GM03348 (cell line): ENCODE data around the gene SP140.
A peak's percentile ranks its signal among the peaks of the same experiment; 100 is the strongest.
"Not testable (repeated sequence)": the region's sequence is repeated elsewhere in the genome, so short reads cannot be mapped to it uniquely, and the experiment has no call there.

Experiments
- DNase-seq: peaks from one replicate; pipeline ENCODE4 v3.0.0; 2012; ENCODE audit warnings: low spot score

The SP140 gene

DNA sequence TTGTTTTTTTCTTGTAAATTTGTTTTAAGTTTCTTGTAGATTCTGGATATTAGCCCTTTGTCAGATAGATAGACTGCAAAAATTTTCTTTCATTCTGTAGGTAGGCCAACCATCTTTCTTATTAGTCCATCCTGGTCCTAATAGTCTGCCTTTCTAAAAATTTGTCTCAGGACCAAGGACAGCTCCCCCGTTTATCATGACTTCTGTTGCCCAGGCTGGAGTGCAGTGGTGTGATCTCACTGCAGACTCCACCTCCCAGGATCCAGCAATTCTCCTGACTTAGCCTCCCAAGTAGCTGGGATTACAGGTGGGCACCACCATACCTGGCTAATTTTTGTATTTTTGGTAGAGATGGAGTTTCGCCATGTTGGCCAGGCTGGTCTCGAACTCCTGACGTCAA, 63.8 kb downstream of the SP140 start:
- DNase-seq = not testable (repeated sequence)

DNA sequence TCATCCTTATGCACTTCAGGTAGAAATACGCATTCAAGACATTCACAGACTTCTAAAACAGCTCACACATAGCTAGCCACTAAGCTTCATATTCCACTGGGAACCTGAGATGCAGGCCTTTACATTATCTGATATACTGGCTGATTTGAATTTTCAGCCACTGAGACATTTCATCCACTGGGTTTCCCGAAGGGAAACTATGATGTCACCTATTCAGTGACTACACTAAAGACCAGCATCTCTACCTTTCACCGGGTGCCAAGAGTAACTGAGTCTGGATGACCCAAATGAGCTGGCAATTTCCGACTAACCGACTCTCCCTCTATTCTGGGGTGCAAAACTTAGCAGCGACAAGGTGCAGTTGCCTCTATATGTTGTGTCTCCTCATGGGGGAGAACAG, 69.7 kb downstream of the SP140 start:
- no peak for DNase-seq

DNA sequence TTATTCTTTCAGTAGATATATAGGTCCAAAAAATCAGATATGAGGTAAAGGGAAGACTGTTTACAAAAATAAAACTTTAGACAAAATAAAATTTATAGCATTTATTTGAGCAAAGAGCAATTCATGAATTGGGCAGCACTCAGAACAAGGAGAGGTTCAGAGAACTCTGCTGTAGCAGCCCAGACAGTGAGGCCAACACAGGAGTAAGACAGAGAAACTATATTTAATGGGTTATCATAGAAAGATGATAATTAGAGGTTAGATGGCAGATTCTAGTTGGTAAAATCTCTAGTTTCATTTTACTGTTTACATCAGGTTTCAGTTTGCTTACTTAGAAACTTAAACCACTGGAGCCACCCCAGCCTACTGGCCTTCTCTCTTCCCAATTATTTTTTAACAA, 71.4 kb downstream of the SP140 start:
- no peak for DNase-seq

DNA sequence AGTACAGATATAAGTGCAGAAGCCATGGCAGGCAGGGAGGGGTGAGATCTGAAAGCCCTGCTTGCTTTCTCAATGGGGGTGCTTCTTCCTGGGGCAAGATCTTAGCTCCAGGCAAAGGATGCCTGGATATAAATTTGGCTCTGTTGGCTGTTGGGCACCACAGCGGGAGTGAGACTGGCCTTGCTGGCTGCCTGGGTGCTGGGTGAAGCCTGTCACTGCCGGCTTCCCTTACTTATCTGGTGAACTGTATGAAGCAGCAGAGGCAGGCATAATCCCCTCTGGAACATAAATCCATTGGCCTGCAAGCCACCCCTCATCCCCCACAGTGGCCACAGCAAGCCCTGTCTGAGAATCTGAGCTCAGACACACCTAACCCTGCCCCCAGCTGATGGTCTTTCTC, 74.1 kb downstream of the SP140 start:
- DNase-seq = no peak

DNA sequence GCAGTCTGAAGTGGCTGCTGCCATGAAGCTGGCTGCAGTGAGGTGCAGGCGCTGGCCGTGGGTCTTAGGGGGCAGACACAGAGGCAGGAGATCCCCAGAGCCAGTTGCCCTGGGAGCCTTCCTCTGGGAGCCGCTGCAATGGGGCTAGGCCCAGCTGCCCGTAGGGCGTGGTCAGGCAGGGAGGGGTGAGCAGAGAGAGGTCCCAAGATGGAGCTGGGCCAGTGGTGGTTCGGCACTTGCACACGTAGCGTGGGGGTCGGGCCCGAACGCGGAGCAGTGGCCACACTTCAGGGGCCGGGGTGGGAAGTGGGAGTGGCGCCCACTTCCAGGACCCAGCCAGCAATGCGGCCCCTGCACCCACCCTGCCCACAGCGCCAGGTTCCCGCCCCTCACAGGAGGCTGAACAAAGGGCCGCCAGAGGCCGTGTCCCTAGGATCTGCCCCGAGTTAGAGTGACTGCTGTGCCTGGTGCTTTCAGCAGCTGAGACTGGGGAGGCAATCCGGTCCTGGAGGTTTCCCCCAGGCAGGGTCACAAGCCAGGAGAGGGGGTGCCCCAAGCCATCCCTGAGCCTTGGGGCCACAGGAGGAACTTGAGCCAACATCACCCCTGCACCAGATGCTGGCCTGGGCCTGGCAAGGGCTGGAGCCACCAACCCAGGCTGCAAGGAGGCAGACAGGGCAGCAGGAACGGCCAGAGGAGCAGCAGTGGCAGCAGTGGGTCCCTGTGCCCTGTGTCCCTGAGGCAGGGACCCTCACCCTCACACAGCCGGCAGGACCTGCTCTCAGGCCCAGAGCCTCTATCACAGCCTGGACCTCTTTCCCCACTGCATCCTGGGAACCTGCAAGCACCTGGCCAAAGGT, 80.1 kb downstream of the SP140 start:
- DNase-seq = no peak

DNA sequence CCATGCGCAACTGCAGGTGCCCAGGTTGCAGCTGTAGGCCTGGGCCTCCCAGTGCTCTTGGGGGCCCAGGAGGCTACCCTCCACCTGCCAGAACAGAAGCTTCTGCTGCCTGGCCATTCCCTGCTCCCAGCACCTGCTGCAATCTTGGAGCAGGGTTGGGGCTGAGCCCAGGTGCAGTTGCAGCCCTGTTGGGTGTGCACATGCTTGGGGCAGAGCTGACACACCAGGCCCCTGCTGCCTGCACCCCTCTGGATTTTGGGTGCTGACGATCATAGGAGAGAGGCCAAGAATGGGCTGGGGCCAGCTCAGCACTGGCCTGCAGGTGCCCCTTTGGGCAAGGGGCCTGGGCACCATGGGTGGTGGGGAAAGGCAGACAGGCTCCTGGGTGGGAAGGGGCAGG, 80.9 kb downstream of the SP140 start:
- DNase-seq = no peak

DNA sequence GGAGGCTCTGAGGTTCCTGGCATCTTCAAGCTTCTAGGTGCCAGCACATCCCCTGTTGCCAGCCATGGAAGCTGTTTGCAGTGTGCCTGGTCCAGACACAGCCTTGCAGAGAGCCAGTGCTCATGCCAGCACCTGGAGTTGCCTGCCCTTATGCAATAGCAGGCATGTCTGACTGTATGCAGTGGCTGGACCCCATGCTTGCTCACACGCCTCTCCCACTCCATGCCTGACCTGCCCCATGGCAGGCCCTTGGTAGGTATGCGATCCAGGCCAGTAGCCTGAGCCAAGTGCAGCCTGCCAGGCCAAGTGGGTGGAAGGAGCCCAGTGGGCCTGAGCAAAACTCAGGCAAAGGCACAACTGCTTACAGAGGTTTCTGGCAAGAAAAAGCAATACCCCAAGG, 81.9 kb downstream of the SP140 start:
- no peak for DNase-seq

DNA sequence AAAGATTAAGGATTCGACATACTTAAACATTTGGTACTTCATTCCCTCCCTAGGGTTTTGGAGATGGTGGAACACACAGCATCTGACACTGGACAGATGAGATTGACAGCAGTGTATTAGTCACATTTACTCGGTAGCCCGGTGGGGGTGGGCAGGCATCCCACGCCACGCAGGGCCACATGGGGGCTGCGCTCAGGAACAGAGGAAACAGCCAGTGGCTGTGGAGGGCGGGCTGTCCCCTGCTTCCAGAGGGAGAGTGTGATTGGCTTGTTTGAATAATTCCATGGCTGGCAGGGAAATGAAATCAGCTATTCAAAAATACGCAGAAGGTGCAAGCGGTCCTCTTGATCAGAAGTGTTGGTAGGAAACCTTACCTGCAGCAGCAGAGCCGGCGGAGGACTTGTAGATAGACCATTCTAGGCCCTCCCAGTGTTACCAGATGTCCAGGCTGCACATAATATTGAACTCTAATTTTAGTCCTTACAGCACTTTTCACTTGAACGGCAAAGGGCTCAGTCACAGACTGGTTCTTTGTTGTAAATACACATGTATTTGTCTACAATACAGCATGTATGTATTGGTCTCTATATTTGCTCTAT, 83.0 kb downstream of the SP140 start:
- no peak for DNase-seq

DNA sequence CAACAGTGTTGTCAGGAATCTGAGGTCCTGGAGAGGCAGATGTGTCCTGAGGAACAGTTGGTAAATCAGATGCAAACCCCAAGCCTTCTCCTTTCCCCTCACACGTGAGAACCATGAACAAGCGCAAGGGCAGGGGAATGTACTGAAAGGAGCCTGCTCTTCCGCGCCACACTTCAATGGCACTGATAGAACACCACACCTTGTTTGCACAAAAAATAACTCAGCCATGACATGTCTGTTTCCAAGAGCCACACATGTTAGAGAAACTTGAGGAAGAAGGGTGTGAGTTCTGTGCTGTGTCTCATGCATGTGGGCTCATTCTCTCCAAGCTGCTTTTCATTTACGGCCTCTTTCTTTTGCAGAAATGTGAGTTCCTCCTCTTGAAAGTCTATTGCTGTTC, 85.3 kb downstream of the SP140 start:
- not testable (repeated sequence) for DNase-seq

DNA sequence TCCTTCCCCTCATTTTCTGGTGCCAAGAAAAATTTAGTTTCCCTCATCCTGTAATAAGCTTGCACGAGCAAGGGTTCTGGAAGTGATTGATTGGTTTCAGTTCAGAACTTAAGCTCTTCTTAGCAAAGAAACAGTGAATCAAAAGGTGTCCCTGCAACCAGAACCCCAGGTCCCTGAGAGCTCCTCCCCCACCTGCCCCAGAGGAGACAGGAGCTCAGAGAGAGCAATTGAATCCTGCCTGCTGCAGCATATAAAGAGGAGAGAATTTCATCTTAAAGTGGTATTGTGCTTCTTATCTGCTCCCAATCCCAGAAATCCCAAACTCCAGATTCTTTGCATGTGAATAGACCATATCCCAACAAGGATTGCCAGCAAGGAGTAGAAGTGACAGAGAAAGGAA, 86.1 kb downstream of the SP140 start:
- not testable (repeated sequence) for DNase-seq

DNA sequence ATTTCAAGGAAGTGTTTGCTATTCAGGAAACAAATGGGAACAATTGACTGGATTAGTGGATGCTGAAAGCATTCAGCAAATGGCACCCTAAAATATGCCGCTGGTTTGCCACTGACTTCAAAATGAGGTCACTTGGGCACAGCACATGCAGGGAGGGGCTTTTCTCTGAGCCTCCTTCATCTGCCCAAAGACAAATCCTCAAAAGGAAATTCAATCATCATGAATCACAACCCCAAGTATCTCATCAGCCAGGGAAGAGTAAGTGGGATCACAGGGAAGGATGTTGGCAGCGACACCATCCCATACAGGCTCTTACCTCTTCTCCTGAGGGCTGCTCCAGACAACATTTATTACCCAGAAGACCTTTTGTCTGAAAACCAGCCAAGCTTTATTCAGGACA, 87.1 kb downstream of the SP140 start:
- peak; percentile 41 for DNase-seq

DNA sequence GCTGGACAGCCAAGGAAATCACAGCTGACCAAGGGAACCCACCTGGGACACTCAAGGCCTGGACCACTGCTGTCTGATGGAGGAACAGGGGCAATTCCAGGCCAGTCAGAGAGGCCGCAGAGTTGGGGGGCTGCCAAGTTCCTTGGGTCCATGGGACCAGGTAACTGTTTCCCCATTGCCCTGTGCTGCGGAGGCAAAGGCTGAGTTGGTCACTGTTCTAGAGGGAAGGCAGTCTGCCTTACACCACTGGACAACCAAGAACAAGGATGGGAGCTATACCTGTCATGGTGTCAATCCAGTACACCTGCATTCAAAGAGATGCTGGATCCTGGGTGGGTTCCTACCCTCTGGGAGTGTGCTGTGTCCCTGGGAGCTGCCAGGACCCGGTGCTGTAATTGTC, 91.8 kb downstream of the SP140 start:
- no peak for DNase-seq

DNA sequence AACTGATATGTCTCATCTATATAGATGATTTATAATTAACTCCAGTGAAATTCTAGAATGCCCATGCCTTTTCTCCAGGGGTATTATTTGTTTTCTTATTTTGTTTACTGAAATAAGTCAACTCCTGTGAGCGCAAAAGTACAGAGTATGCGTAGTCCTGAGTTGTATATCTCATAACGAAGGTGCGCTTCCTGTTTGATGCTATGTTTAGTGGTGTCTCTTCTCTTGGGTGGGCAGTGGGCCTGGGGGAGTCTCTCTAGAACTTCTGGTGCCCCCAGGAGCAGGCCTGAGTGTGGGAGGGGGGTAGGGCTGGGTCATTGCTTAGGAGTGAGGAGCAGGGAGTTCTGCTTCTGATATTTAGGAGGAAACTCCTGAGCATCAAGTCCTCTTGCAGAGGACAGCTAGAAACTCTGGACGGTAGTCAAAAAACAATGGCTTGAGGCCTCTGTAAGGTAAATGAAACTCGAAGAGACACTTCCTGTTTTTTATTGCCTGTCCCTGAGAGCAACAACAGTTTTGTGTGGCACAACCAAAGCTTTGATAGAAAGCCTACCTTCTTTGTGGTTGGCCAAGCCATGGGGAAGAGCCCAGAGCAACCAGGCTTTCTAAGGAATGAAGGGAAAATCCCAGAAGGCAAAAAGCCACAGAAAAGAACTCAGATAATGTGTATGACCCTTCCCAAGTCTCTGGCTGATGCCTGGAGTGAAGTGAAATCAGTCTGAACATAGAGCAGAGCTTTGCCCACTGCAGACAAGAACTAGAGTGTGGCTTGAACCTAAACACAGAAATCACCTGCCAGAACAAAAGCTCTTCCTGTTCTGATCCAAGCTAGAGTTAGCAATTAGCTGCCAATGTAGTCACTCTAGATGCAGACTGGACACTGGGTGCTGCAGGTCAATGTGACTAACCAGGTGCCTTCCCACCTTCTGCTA, 92.9 kb downstream of the SP140 start:
- DNase-seq = no peak

DNA sequence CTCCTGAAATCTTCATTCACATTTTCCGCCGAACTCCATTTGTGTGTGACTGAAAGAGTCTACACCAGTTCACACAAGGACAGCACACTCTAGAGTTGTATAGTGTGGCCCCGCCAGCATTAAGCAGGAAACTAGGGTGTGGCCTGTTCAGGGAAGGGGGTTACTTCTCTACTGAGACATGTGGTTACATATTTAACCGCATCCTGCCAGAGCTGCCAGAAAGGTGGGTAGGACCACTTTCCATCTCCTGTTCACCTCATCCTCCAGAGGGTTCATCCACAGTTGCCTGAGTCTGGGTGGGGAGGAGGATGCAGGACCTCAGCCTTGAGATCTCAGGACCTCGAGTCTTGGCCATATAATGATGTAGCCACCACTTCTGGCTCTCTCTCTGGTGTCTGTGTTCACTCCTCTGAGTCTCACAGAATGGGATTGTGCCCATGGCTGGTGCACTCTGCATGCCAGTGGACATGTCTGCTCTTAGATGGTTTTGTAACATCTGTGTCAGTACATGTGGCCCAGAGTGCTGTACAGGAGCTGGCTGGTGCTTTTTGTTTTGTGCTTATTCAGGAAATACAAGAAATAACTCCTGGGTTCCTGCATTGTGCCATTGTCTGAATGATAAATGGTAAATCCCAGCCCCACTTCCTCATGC, 93.8 kb downstream of the SP140 start:
- no peak for DNase-seq

DNA sequence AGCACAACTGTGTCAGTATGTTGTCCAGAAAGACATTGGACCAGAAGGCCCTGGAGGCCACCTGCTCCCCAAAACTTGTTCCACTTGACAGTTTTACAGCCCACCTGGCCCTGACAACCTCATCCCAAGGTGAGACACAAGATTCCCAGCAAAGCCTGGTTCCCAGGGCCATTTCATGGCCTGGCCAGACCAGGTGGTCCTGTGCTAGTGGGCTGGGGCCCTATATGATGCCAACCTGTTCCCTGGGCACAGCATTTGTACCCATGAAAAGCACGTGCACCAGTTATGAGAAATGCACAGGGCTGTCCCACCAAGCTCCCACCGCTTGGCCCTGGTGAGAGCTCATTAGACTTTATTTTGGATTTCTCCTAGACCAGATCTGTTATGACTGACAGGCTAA, 95.5 kb downstream of the SP140 start:
- no peak for DNase-seq

DNA sequence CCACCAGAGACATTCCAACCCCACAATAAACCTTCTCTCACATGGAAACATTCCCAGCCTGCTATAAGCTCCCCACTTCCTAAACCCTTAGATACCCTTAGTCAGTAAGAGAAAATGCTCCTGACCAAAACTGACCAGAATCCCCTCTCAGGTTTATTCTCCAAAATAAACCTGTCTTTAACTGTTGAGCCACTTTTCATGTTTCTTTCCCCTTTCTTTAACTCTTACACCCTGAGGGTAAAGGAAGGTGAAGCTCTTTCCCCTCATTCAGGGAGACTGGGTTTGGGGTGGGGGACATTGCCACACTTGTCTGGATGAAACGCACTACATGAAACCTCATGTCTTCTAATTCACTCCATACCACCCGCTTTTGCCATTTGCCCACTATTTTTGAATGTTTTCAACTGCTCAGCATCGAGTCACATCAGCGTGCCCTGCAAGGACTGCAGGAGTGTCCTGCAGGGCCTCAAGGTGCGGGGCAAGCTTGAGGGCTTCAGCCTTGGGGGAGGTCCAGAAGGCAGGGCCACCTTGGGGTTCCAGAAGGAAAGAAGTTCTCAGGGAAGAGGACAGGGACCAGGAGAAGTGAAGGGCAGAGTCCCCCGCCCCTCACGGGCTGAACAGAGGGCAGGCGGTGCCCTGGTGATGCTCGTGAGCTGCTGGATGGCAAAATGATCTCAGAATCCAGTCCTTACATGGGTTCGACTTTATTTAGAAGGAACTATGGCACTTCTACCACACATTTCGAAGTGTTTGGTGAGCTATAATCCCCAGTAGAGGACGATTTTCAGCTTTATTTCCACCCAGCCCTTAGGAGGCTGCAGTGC, 97.2 kb downstream of the SP140 start:
- DNase-seq = no peak

DNA sequence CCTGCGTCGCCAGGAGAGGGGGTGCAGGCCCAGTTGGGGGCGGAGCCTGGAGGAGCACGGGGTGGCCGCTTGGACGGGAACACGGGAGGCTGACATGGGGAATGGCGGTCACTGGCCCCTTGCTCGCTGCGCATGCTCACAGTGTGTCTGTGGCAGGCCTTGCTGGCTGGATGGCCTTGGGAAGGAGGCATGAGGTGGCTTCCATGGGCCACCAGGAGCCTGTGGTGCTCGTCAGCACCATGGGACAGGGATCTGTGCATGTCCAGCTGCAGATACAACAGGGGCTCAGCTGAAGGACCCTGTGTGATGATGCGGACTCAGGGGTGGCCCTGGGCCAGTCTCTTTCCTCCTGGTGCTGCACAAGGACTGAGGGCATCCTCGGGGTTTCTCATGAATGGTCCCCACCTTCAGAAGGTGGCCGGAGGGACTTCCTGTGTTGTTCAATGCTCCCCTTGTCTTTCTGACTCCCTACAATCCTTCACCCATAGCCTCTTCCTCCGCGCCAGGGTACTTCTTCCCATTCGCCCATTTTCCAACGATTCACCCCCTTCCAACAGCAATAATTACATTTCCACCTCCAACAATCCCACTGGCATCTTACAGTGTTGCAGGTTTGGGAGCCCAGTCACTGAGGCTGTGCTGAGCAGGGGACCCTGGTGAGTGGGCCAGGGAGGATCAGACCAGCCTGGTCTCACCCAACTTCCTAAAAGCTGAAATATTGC, 98.0 kb downstream of the SP140 start:
- no peak for DNase-seq

DNA sequence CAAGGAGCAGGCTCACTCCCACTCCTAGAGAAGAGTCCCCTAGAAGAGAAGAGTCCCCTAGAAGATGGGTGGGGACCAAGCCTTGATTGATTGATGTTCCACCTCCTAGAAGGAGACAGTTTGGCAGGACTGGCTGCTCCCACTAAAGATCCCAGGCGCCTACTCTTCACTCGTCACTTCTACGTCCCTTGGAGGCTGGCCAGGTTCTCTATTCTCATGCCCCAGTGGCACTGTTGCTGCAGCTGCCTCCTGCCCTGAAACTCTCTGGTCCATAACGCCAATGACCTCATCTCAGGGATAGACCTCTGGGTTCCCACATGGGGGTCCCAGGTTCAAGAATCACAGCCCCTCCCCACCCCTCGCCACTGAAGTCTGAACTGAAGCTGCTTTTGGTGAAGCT, 99.0 kb downstream of the SP140 start:
- DNase-seq = no peak

DNA sequence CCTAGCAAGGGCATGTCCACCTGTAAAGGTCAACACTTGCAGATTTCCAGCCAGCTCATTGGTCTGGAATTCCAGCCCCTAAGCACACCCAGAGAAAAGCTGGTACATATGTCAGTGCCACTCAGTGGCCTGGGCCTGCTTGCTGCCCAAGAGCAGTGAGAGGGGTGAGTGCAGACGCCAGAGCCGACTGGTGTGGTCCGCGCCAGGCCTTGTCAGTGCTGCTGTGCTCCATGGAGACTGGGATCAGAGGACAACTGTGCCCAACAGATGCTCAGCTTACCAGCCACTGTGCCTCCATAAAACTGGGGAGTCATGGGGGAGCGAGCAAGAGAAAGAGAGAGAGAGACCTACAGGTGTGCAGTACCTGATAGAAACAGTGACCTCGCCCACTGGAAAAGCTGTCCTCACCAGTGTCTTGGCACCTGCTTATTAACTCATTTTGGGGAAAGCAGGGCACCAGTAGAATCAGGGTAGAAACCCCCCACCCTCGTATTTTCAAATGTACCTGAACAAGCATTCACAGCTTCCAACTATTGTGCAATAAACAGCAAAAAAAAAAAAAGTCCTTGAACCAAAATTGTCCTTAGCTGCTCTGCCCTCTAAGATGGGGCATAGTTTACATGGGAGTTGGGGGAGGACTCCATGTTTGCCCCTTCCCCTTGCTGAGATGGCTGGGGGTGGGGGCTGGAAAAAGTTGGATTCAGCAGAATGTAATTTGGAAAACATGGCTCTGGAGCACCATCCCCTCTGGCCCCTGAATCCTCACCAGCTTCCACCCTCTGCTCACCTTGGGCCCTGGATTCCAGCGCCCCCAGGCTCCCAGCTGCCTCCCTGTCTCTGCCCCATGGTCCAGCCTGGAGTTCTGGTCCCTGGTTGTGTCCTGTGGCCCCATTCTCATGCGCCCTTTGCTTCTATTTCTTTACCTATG, 100.0 kb downstream of the SP140 start:
- DNase-seq = no peak
